ENCODE data around the gene TTLL7.

- no peak for TF ChIP-seq EZH2phosphoT487 (IDR thresholded peaks at IDR 0.05)
- TF ChIP-seq CTCF (IDR thresholded peaks at IDR 0.05) = no peak
- no peak for TF ChIP-seq EZH2 (IDR thresholded peaks at IDR 0.05)
Measured at GRCh38 chr1:83976920-83977319, 22.0 kb downstream of the TTLL7 start.
